Stimulated activated CD8-positive, alpha-beta memory T cell treated with anti-CD3 and anti-CD28 coated beads, Interleukin-12 subunit alpha, Interleukin-12 subunit beta, amount 100 ng/mL, for 24 hours (primary cell): Measurements from ENCODE around the gene BEGAIN.

Source experiments
- DNase-seq: peaks from one replicate; pipeline ENCODE4 v3.0.0-alpha.2; 2020; ENCODE audit errors: extremely low read depth

BEGAIN gene

GRCh38 chr14:100601064-100601463 lies 13.8 kb upstream of the BEGAIN start:
- DNase-seq = no peak

- no peak for DNase-seq
These were observed 12.8 kb upstream of the BEGAIN start for GRCh38 chr14:100599981-100600380.

- no peak for DNase-seq
These were observed 7.4 kb upstream of the BEGAIN start for GRCh38 chr14:100594625-100594951.

GRCh38 chr14:100593751-100594624 lies 6.8 kb upstream of the BEGAIN start:
- no peak for DNase-seq

- no peak for DNase-seq
These were observed 5.8 kb upstream of the BEGAIN start for GRCh38 chr14:100592972-100593371.

- no peak for DNase-seq
These were observed 5.3 kb upstream of the BEGAIN start for GRCh38 chr14:100592461-100592891.

GRCh38 chr14:100591453-100592371 lies 4.5 kb upstream of the BEGAIN start:
- DNase-seq = no peak

- no peak for DNase-seq
These were observed 3.7 kb upstream of the BEGAIN start for GRCh38 chr14:100590726-100591452.

GRCh38 chr14:100589760-100590469 lies 2.7 kb upstream of the BEGAIN start:
- DNase-seq = no peak

GRCh38 chr14:100589071-100589759 lies 2.0 kb upstream of the BEGAIN start:
- no peak for DNase-seq

GRCh38 chr14:100588671-100589070 lies 1.5 kb upstream of the BEGAIN start:
- DNase-seq = no peak

- no peak for DNase-seq
These were observed 670 bp upstream of the BEGAIN start for GRCh38 chr14:100587763-100588411.

GRCh38 chr14:100586403-100587085 lies 673 bp downstream of the BEGAIN start:
- DNase-seq = no peak

GRCh38 chr14:100586153-100586402 lies 1.1 kb downstream of the BEGAIN start:
- DNase-seq = no peak

GRCh38 chr14:100585448-100586152 lies 1.6 kb downstream of the BEGAIN start:
- no peak for DNase-seq

GRCh38 chr14:100584056-100585031 lies 2.9 kb downstream of the BEGAIN start:
- no peak for DNase-seq

GRCh38 chr14:100583245-100583644 lies 4.0 kb downstream of the BEGAIN start:
- no peak for DNase-seq

GRCh38 chr14:100582496-100583165 lies 4.6 kb downstream of the BEGAIN start:
- no peak for DNase-seq
